K562 (cell line): ENCODE measurements around the gene EML5. TPM values are rescaled to one million over a fixed set of nuclear protein-coding genes. Genes with fewer than 3 reads are reported as not detected.

Source experiments
- ATAC-seq: fragments of 200-7000 bp; cut with Tn5 transposase; 3 replicates; pipeline ENCODE4 v1.9.1; 2020; ENCODE audit warnings: moderate library complexity
- BruUV-seq: library from RNA; stranded (reverse); fragments of 400-500 nt; replicated peaks from 2 replicates; lab custom pipeline; 2021; lab: Mats Ljungman, UMichigan
- CTCF ChIA-PET: fragments of 300-600 bp; formaldehyde crosslinking; extraction: SDS; loops from one replicate; lab custom pipeline; 2021; ENCODE audit warnings: low intra/inter-chr PET ratio; lab: Yijun Ruan, JAX
- POLR2A ChIA-PET: fragments of 300-600, 350-650 bp; sonication (Branson Sonifier 250); formaldehyde crosslinking; extraction: SDS; loops from one replicate; lab custom pipeline; 2021; ENCODE audit warnings: antibody characterized with exemption, inconsistent platforms; lab: Yijun Ruan, JAX
- DNase-seq, 4 experiments: peaks; one replicate each; pipeline versions ENCODE4 v3.0.0 to v3.0.0-alpha.2; 2011 to 2018; ENCODE audit warnings: low spot score in 3 of 4, mixed read lengths in 3 of 4; ENCODE audit errors: extremely low read depth in 1 of 4
- FAIRE-seq: peaks from 2 replicates; lab custom pipeline; 2011; peaks lifted over from hg19 to GRCh38; lab: Jason Lieb, UNC
- H2AFZ ChIP-seq: 2 replicates; pipeline ENCODE4 v1.6.0; 2011; ENCODE audit warnings: low read depth, low read length, control low read depth, inconsistent platforms
- H3K27ac ChIP-seq: fragments of 200-600 bp; 3 replicates; pipeline ENCODE4 v1.8.0; 2011; ENCODE audit warnings: low read depth, mild to moderate bottlenecking, control low read depth, inconsistent platforms, low read length, moderate library complexity, mixed read lengths; ENCODE audit errors: extremely low read depth
- H3K27me3 ChIP-seq, 2 experiments: fragments of 300-600 bp in 1 of 2; 2 replicates in 1 of 2; 3 replicates in 1 of 2; pipeline versions ENCODE4 v1.6.0 to v1.8.0; 2011; ENCODE audit warnings: inconsistent platforms in 2 of 2, low read length in 2 of 2, mild to moderate bottlenecking in 1 of 2, mixed read lengths in 1 of 2, moderate library complexity in 1 of 2; ENCODE audit not compliant: control insufficient read depth in 2 of 2, insufficient read depth in 2 of 2
- H3K36me3 ChIP-seq: fragments of 300-600 bp; 3 replicates; pipeline ENCODE4 v1.8.0; 2011; ENCODE audit warnings: mild to moderate bottlenecking, low read length, inconsistent platforms; ENCODE audit not compliant: control insufficient read depth, insufficient read depth
- H3K4me1 ChIP-seq, 2 experiments: fragments of 200-600 bp in 1 of 2; replicated peaks in 1 of 2; 2 replicates in 1 of 2; 3 replicates in 1 of 2; pipeline versions ENCODE4 v1.5.1 to v1.8.0; 2011; ENCODE audit warnings: inconsistent platforms in 2 of 2, low read length in 2 of 2, mild to moderate bottlenecking in 1 of 2, mixed read lengths in 1 of 2, moderate library complexity in 1 of 2; ENCODE audit not compliant: control insufficient read depth in 2 of 2, insufficient read depth in 2 of 2
- H3K4me2 ChIP-seq: 2 replicates; pipeline ENCODE4 v1.6.1; 2011; ENCODE audit warnings: low read length, control low read depth, inconsistent platforms, mixed read lengths; ENCODE audit not compliant: insufficient read depth
- H3K4me3 ChIP-seq: fragments of 200-600 bp; sonication (generic), shearing (Covaris generic); 2 replicates; pipeline ENCODE4 v1.5.1; 2016; ENCODE audit warnings: control low read depth, inconsistent platforms
- H3K79me2 ChIP-seq: fragments of 200-600 bp; 3 replicates; pipeline ENCODE4 v1.8.0; 2011; ENCODE audit warnings: low read length, inconsistent platforms; ENCODE audit not compliant: control insufficient read depth, insufficient read depth
- H3K9ac ChIP-seq, 2 experiments: 2 replicates each; pipeline versions ENCODE4 v1.6.0 to v1.6.1; 2011; ENCODE audit warnings: low read depth in 2 of 2, low read length in 2 of 2, control low read depth in 1 of 2, inconsistent platforms in 1 of 2, mild to moderate bottlenecking in 1 of 2, mixed read lengths in 1 of 2; ENCODE audit not compliant: insufficient read depth in 1 of 2
- H3K9me1 ChIP-seq: one replicate; pipeline ENCODE4 v1.6.0; 2011; ENCODE audit warnings: inconsistent platforms, mild to moderate bottlenecking, low read length, moderate library complexity; ENCODE audit not compliant: control insufficient read depth, insufficient read depth
- H3K9me3 ChIP-seq: replicated peaks from 2 replicates; pipeline ENCODE4 v1.5.1; 2011; ENCODE audit warnings: low read depth, low read length, inconsistent platforms; ENCODE audit not compliant: control insufficient read depth, insufficient read depth
- H4K20me1 ChIP-seq: replicated peaks from 2 replicates; pipeline ENCODE4 v1.6.1; 2011; ENCODE audit warnings: low read length, inconsistent platforms, mixed read lengths; ENCODE audit not compliant: control insufficient read depth, insufficient read depth
- HMGN3 ChIP-seq: IDR thresholded peaks from 2 replicates; pipeline ENCODE4 v1.6.1; 2011; ENCODE audit warnings: borderline replicate concordance, low read depth, mild to moderate bottlenecking, mixed read lengths, low read length; ENCODE audit not compliant: insufficient read length; ENCODE audit errors: extremely low read depth
- HSF4 ChIP-seq: fragments of 250-450 bp; sonication (Bioruptor Pico); IDR thresholded peaks from 2 replicates; pipeline ENCODE4 v2.1.2; 2022; ENCODE audit warnings: mild to moderate bottlenecking, moderate library complexity, borderline replicate concordance
- SPI1 ChIP-seq: IDR thresholded peaks from 2 replicates; pipeline ENCODE4 v1.6.1; 2011; ENCODE audit warnings: low read depth, low read length, control low read depth, borderline replicate concordance
- ZNF561 ChIP-seq: fragments of 450-650 bp; formaldehyde crosslinking; conservative IDR thresholded peaks from 2 replicates; pipeline ENCODE4 v1.4.0; 2020; ENCODE audit warnings: mild to moderate bottlenecking, moderate library complexity
- WGBS: fragments of 100-300 bp; shearing (Covaris generic); methylation state at CpG from one replicate; pipeline ENCODE4 v1.1.6; 2016; ENCODE audit warnings: low coverage, mixed read lengths; ENCODE audit not compliant: insufficient coverage; ENCODE audit errors: missing lambda C conversion rate; 5-methylcytosine and 5-hydroxymethylcytosine counted together
- in situ Hi-C: fragments of 300-500 bp; cut with MboI; formaldehyde crosslinking; loops from 4 replicates; pipeline ENCODE4 v1.15.0; 2018; ENCODE audit warnings: inconsistent platforms, mixed read lengths
- intact Hi-C: fragments of 100-400 bp; cut with micrococcal nuclease; formaldehyde crosslinking; loops from 2 replicates; pipeline ENCODE4 v1.14.2; 2022
- polyA plus RNA-seq, 8 experiments: library from polyadenylated mRNA; depleted of rRNA in 4 of 8; stranded (reverse) in 5 of 8; unstranded in 3 of 8; fragments of >200 nt; fragmentation: Nextera tagmentation in 2 of 8; fragmentation: Illumina TruSeq in 1 of 8; extraction: Ambion mirVana in 2 of 8; extraction: Trizol in 1 of 8; gene quantifications; 2 replicates each; pipeline versions ENCODE4 v1.2.1 to v1.2.3, GENCODE V29; 2011 to 2014; ENCODE audit warnings: inconsistent platforms in 1 of 8, missing spikeins in 1 of 8
- total RNA-seq, 7 experiments: library from RNA; depleted of rRNA in 6 of 7; stranded (reverse); fragments of >200 nt in 6 of 7; fragmentation: Illumina TruSeq in 2 of 7; extraction: Trizol in 2 of 7; gene quantifications; 2 replicates each; pipeline versions ENCODE4 v1.2.1 to v1.2.3, GENCODE V29; 2011 to 2021; ENCODE audit warnings: low replicate concordance in 1 of 7
- TF ChIP-seq, protein P1 (sequence below): IDR thresholded peaks from 2 replicates; pipeline ENCODE4 v1.6.1; 2012; ENCODE audit warnings: low read depth, low read length, improper control_type of control experiment, borderline replicate concordance
- TF ChIP-seq, protein P2 (sequence below): fragments of 450-650 bp; IDR thresholded peaks from 2 replicates; pipeline ENCODE4 v1.6.1; 2016; ENCODE audit warnings: low read depth, mild to moderate bottlenecking, moderate library complexity

EML5 gene
- total and polyA plus RNA-seq, 9 of the 15 experiments (the other 6 are each of a cell fraction or from before 2014, with no cell fraction given), result 0.06 to 0.34 (median 0.22) TPM

DNA sequence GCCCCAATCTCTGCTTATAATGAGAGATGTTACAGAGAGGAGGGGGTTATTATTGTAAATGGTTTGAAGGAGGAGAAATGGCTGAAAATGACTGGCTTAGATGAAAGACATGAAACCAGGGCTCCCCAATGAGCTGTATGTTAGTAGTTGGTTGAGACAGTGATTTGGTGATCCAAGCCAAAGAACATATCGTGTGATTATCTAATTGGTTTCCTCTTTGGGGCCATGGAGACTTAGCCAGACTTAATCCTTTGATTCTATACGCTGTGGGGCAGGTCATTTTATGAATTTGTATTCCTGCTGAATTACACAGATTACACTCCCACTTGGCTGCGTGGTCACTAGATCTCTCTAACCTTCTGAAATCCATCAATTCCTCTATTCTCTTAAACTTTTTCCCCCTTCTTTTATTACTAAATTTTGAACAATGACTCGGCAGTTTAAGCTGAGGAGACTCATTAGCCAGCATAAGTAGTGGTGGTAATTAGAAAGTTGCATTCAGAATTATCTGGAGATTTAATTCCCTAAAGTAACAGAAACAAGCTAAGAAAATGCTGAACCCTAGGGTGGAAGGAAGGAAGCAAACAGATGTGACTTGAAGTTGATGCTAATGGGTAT lies 37.0 kb upstream of the EML5 start (continued):
- TF ChIP-seq, protein P1, sequence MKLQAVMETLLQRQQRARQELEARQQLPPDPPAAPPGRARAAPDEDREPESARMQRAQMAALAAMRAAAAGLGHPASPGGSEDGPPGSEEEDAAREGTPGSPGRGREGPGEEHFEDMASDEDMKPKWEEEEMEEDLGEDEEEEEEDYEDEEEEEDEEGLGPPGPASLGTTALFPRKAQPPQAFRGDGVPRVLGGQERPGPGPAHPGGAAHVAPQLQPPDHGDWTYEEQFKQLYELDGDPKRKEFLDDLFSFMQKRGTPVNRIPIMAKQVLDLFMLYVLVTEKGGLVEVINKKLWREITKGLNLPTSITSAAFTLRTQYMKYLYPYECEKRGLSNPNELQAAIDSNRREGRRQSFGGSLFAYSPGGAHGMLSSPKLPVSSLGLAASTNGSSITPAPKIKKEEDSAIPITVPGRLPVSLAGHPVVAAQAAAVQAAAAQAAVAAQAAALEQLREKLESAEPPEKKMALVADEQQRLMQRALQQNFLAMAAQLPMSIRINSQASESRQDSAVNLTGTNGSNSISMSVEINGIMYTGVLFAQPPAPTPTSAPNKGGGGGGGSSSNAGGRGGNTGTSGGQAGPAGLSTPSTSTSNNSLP, result no peak
- TF ChIP-seq, protein P2, sequence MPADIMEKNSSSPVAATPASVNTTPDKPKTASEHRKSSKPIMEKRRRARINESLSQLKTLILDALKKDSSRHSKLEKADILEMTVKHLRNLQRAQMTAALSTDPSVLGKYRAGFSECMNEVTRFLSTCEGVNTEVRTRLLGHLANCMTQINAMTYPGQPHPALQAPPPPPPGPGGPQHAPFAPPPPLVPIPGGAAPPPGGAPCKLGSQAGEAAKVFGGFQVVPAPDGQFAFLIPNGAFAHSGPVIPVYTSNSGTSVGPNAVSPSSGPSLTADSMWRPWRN, result no peak
- TF ChIP-seq ZNF561 (CRISPR knock-in tag) (no peak), HSF4 (CRISPR knock-in tag) (no peak)

DNA sequence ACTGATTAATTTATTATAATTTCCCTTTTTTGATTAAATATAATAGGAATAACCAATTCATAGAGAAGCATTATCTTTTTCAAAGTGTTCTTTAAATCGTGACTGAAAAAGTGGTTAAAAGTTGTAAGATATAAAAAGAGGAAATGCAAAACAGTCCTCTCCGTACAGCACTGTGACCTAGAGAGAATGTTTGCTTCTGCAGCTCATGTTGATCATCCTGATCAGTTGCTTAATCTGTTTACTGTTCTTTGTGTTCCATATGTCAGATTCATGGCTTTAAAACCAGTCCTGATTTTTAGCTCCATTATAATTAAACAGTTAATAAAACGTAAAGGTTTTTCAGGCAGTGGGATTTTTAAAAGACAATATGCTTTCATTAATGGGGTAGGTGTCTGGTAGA lies 36.4 kb upstream of the EML5 start:
- TF ChIP-seq HMGN3, result no peak
- TF ChIP-seq SPI1, result peak; percentile 82
- H3K9me1 ChIP-seq, result no peaks in the 10 kb centered on the region
- H3K27me3 ChIP-seq, result no peaks in the 10 kb centered on the region
- H3K4me2 ChIP-seq, result peak overlapping the region; percentile 49; the same call in 1 of the 2 replicates
- FAIRE-seq (no peak), ATAC-seq (no peak), DNase-seq (no peak)
- BruUV-seq, result no TSS peak
- no peaks in the 10 kb centered on the region for H4K20me1 ChIP-seq
- WGBS, result 8% methylated on average over 3 of the region's 3 CpGs
- H3K9ac ChIP-seq, result no peak overlapping the region
- peaks cover 10 to 15% of the 10 kb centered on the region in 2 experiments; a peak in 4 of 5 replicates for H3K4me1 ChIP-seq
- no peaks in the 10 kb centered on the region for H3K9me3 ChIP-seq
- H3K36me3 ChIP-seq, result no peaks in the 10 kb centered on the region
- H2AFZ ChIP-seq, result no peak overlapping the region
- no peak overlapping the region for H3K4me3 ChIP-seq
- peaks cover 14% of the 10 kb centered on the region; the same call in 2 of the 3 replicates for H3K79me2 ChIP-seq
- CTCF ChIA-PET, result no interaction called here
- in situ Hi-C loops, result no loop called here
- POLR2A ChIA-PET, result interaction anchor here (0.7 kb wide), 1 partner anchor 36 kb away, joined by 3 read pairs; the partner anchor contains the start of gene EML5
- no peak overlapping the region for H3K27ac ChIP-seq
- intact Hi-C loops, result no loop called here
